GM12873 (cell line): ENCODE results near the gene CDK3.

Source experiments
- TF ChIP-seq, protein P1 (sequence below): IDR thresholded peaks from 2 replicates; pipeline ENCODE4 v1.5.1; 2012; ENCODE audit warnings: low read depth, mild to moderate bottlenecking, moderate library complexity, low read length, control low read depth; ENCODE audit not compliant: insufficient read depth; ENCODE audit errors: missing control alignments

The CDK3 gene

GRCh38 chr17:76018801-76019200, 18.1 kb downstream of the CDK3 start:
- TF ChIP-seq, protein P1, sequence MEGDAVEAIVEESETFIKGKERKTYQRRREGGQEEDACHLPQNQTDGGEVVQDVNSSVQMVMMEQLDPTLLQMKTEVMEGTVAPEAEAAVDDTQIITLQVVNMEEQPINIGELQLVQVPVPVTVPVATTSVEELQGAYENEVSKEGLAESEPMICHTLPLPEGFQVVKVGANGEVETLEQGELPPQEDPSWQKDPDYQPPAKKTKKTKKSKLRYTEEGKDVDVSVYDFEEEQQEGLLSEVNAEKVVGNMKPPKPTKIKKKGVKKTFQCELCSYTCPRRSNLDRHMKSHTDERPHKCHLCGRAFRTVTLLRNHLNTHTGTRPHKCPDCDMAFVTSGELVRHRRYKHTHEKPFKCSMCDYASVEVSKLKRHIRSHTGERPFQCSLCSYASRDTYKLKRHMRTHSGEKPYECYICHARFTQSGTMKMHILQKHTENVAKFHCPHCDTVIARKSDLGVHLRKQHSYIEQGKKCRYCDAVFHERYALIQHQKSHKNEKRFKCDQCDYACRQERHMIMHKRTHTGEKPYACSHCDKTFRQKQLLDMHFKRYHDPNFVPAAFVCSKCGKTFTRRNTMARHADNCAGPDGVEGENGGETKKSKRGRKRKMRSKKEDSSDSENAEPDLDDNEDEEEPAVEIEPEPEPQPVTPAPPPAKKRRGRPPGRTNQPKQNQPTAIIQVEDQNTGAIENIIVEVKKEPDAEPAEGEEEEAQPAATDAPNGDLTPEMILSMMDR, result no peak

- TF ChIP-seq, protein P1, result no peak
Observed at GRCh38 chr17:76019833-76020467, 19.3 kb downstream of the CDK3 start.

GRCh38 chr17:76022285-76022684, 21.6 kb downstream of the CDK3 start:
- TF ChIP-seq, protein P1, result no peak

- TF ChIP-seq, protein P1, result no peak
Observed at GRCh38 chr17:76022973-76023899, 22.6 kb downstream of the CDK3 start.

DNA sequence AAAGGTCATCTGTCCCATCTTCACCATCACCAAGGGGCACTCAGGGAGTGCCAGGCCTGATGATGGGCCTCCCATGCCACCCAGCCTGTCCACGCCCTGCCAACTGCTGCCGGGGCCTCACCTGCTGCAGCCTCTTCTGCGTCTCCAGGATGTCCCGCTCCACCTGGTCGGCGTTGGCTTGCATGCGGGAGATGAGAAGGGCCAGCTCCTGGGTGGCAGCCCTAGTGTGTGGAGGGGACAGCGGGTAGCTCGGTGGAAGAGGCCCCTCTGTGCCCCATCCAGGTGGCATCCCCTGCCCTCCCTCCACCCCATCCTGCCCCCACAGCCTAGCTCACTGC, 23.2 kb downstream of the CDK3 start:
- TF ChIP-seq, protein P1, result no peak

- TF ChIP-seq, protein P1, result no peak
Observed at GRCh38 chr17:76024353-76024752, 23.7 kb downstream of the CDK3 start.

DNA sequence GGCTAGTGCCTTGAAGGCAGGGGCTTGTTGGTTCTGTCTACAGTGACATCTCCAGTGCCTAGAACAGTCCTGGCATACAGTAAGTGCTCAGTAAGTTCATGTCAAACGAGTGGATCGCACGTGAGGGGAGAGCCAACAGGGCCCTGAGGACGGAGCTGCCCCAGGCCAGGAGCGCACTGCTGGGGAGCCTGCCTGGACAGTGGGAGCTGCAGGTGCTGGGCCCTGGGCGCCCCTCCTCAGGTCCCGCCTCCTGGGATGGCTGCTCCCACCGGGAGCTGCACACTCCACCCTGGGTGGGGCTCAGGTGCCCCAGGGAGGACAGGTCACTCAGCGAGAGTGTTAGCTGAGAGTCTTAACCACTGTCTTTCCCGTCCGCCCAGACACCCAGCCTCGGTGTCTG, 24.6 kb downstream of the CDK3 start:
- TF ChIP-seq, protein P1, result no peak
